CD4-positive, alpha-beta T cell (primary cell): ENCODE results near the gene ZBTB7C. TPM values are rescaled to one million over a fixed set of nuclear protein-coding genes. Genes with fewer than 3 reads are reported as not detected.

Experiments used
- ATAC-seq: fragments of 200-7000 bp; cut with Tn5 transposase; one replicate; pipeline ENCODE4 v1.10.0; 2022; ENCODE audit warnings: mild to moderate bottlenecking; ENCODE audit not compliant: poor library complexity
- CTCF ChIA-PET: fragments of 350-600 bp; sonication (Branson Sonifier 250); formaldehyde crosslinking; loops from one replicate; lab custom pipeline; 2021; ENCODE audit warnings: antibody characterized with exemption, inconsistent platforms; lab: Charles Lee
- POLR2A ChIA-PET: fragments of 350-600 bp; sonication (Branson Sonifier 250); formaldehyde crosslinking; loops from one replicate; lab custom pipeline; 2021; ENCODE audit warnings: antibody characterized with exemption, inconsistent platforms; lab: Charles Lee
- DNase-seq, 14 experiments: peaks; one replicate each; pipeline ENCODE4 v3.0.0-alpha.2; 2013 to 2020; ENCODE audit warnings: mixed read lengths in 2 of 14
- H3K27ac ChIP-seq, 2 donors: one replicate each; pipeline versions ENCODE4 v1.5.1 to v1.7.0; 2013; ENCODE audit warnings: low read length in 2 of 2, low read depth in 1 of 2, mild to moderate bottlenecking in 1 of 2
- H3K27me3 ChIP-seq, 2 experiments: 1 replicate in 1 of 2; 2 replicates in 1 of 2; pipeline versions ENCODE4 v1.6.1 to v1.7.0; 2013; ENCODE audit warnings: low read length in 2 of 2, control low read depth in 1 of 2, mild to moderate bottlenecking in 1 of 2, moderate library complexity in 1 of 2; ENCODE audit not compliant: insufficient read depth in 2 of 2, control insufficient read depth in 1 of 2
- H3K36me3 ChIP-seq: one replicate; pipeline ENCODE4 v1.6.1; 2013; ENCODE audit warnings: low read length, control low read depth; ENCODE audit not compliant: insufficient read depth
- H3K4me1 ChIP-seq: one replicate; pipeline ENCODE4 v1.6.1; 2013; ENCODE audit warnings: low read length, control low read depth; ENCODE audit not compliant: insufficient read depth
- H3K4me3 ChIP-seq: one replicate; pipeline ENCODE4 v1.5.1; 2013; ENCODE audit warnings: mild to moderate bottlenecking, low read length, moderate library complexity
- H3K9me3 ChIP-seq, 2 experiments: 1 replicate in 1 of 2; 2 replicates in 1 of 2; pipeline versions ENCODE4 v1.6.1 to v1.7.0; 2013; ENCODE audit warnings: low read length in 2 of 2, mild to moderate bottlenecking in 2 of 2, control low read depth in 1 of 2, moderate library complexity in 1 of 2; ENCODE audit not compliant: control insufficient read depth in 1 of 2, insufficient read depth in 1 of 2
- H3K27ac Mint-ChIP-seq: one replicate; pipeline ENCODE4 v1.8.0; 2020; ENCODE audit warnings: mixed read lengths
- H3K27me3 Mint-ChIP-seq: one replicate; pipeline ENCODE4 v1.8.0; 2021; ENCODE audit warnings: mixed read lengths
- H3K36me3 Mint-ChIP-seq: one replicate; pipeline ENCODE4 v1.8.0; 2021; ENCODE audit warnings: low read depth, mixed read lengths
- H3K4me1 Mint-ChIP-seq: one replicate; pipeline ENCODE4 v1.8.0; 2021; ENCODE audit warnings: low read depth, mixed read lengths
- H3K4me3 Mint-ChIP-seq: one replicate; pipeline ENCODE4 v1.8.0; 2020; ENCODE audit warnings: mild to moderate bottlenecking, mixed read lengths
- H3K9me3 Mint-ChIP-seq: one replicate; pipeline ENCODE4 v1.8.0; 2020; ENCODE audit warnings: mixed read lengths
- intact Hi-C, 2 experiments: fragments of 100-400 bp; cut with DNase I in 1 of 2; cut with micrococcal nuclease in 1 of 2; formaldehyde crosslinking; loops; one replicate each; pipeline versions ENCODE4 v1.15.1 to v1.9.0; 2023 to 2025; cut with DNase I, micrococcal nuclease
- total RNA-seq, 174 experiments: library from RNA in 2 of 174; stranded (reverse) in 2 of 174; gene quantifications; one replicate each; pipeline ENCODE4 v1.2.3 and lab custom pipeline; 2021 to 2026
- TF ChIP-seq, protein P1 (sequence below): fragments of 200-600 bp; IDR thresholded peaks from one replicate; pipeline ENCODE4 v1.8.0; 2022; ENCODE audit warnings: antibody characterized with exemption, mild to moderate bottlenecking

Gene ZBTB7C
- total RNA-seq, 2 experiments from 2014 or later, result not detected

GRCh38 chr18:48151421-48152065 lies 257.6 kb downstream of the ZBTB7C start:
- DNase-seq, result no peak
- Histone ChIP-seq H3K4me3 (no peak overlapping the region), H3K27ac (no peak overlapping the region), H3K27me3 (peaks cover 0 to 4% of the 10 kb centered on the region in 2 experiments), H3K4me1 (no peaks in the 10 kb centered on the region), H3K36me3 (no peaks in the 10 kb centered on the region), H3K9me3 (no peaks in the 10 kb centered on the region)
- TF ChIP-seq, protein P1, sequence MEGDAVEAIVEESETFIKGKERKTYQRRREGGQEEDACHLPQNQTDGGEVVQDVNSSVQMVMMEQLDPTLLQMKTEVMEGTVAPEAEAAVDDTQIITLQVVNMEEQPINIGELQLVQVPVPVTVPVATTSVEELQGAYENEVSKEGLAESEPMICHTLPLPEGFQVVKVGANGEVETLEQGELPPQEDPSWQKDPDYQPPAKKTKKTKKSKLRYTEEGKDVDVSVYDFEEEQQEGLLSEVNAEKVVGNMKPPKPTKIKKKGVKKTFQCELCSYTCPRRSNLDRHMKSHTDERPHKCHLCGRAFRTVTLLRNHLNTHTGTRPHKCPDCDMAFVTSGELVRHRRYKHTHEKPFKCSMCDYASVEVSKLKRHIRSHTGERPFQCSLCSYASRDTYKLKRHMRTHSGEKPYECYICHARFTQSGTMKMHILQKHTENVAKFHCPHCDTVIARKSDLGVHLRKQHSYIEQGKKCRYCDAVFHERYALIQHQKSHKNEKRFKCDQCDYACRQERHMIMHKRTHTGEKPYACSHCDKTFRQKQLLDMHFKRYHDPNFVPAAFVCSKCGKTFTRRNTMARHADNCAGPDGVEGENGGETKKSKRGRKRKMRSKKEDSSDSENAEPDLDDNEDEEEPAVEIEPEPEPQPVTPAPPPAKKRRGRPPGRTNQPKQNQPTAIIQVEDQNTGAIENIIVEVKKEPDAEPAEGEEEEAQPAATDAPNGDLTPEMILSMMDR, result no peak
- intact Hi-C loops, result no loop called here
- Mint-ChIP-seq H3K27ac (no peak overlapping the region), H3K27me3 (peaks cover 8% of the 10 kb centered on the region), H3K36me3 (no peaks in the 10 kb centered on the region), H3K4me1 (no peaks in the 10 kb centered on the region), H3K4me3 (no peak overlapping the region), H3K9me3 (no peaks in the 10 kb centered on the region)
- POLR2A ChIA-PET, result no interaction called here
- CTCF ChIA-PET, result no interaction called here
- no peak for ATAC-seq

DNA sequence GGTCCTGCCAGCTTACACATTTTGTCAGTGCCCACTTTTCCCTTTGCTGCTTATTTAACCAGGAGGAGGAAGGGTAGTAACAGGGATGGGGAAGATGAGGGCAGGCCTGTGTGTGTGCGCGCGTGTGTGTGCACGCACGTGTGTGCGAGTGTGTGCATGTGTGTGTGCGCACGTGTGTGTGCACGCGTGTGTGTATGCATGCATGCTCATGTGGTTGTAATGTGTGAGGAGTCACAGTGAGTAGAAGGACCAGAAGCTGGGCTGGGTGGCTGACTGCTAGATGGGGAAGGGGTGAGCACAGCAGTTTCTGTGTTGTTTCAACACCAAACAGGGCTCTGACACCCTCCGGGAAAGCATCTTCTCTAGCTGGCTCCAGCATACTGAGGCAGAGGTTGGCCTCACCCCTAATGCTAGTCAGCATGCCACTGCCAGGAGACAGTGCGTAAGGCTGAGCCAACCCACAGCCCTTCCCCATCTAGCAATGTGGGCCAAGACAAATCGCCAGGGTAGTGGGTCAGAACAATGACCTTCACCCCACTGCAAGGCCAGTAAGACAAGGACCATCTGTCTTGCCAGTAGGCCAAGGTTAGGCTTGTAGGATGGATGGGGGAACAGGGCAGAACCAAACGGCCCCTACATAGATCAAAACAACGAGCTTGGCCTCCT lies 260.0 kb downstream of the ZBTB7C start:
- Mint-ChIP-seq H3K27ac (no peak overlapping the region), H3K4me3 (no peak overlapping the region), H3K36me3 (no peaks in the 10 kb centered on the region), H3K9me3 (no peaks in the 10 kb centered on the region), H3K27me3 (peaks cover 13% of the 10 kb centered on the region), H3K4me1 (no peaks in the 10 kb centered on the region)
- ChIA-PET POLR2A (no interaction called here), CTCF (interaction anchor here (0.5 kb wide), 1 partner anchor 20 kb away, joined by 4 read pairs; no protein-coding TSS in a partner anchor)
- Histone ChIP-seq H3K4me1 (no peaks in the 10 kb centered on the region), H3K27ac (no peak overlapping the region), H3K27me3 (no peaks in the 10 kb centered on the region), H3K36me3 (no peaks in the 10 kb centered on the region), H3K4me3 (no peak overlapping the region), H3K9me3 (no peaks in the 10 kb centered on the region)
- TF ChIP-seq, protein P1, result no peak
- ATAC-seq (no peak), DNase-seq (no peak)
- intact Hi-C loops, result loop anchor here in 1 of 2 experiments (10.0 kb wide), 1 partner anchor 156 kb away; no protein-coding TSS in a partner anchor

GRCh38 chr18:48142994-48143393 lies 266.2 kb downstream of the ZBTB7C start:
- POLR2A ChIA-PET, result no interaction called here
- no peak overlapping the region for H3K4me3 ChIP-seq
- TF ChIP-seq, protein P1, result no peak

More at GRCh38 chr18:48142994-48143393, 266.2 kb downstream of the ZBTB7C start:
- DNase-seq, result no peak
- Mint-ChIP-seq H3K27me3 (peaks cover 50% of the 10 kb centered on the region), H3K9me3 (no peaks in the 10 kb centered on the region), H3K4me3 (no peak overlapping the region), H3K36me3 (no peaks in the 10 kb centered on the region), H3K4me1 (no peaks in the 10 kb centered on the region), H3K27ac (no peak overlapping the region)
- H3K36me3 ChIP-seq, result no peaks in the 10 kb centered on the region
- ATAC-seq, result no peak
- intact Hi-C loops, result loop anchor here in 1 of 2 experiments (10.0 kb wide), 1 partner anchor 162 kb away; no protein-coding TSS in a partner anchor
- H3K27me3 ChIP-seq, result peaks cover 6 to 14% of the 10 kb centered on the region in 2 experiments
- no peak overlapping the region for H3K27ac ChIP-seq
- H3K9me3 ChIP-seq, result peaks cover 0 to 5% of the 10 kb centered on the region in 2 experiments
- CTCF ChIA-PET, result no interaction called here
- no peaks in the 10 kb centered on the region for H3K4me1 ChIP-seq
